Activated naive CD8-positive, alpha-beta T cell treated with anti-CD3 and anti-CD28 coated beads, Interleukin-2, amount 50 U/mL, for 16 hours (primary cell): ENCODE data around the gene TSPAN14.
"Not testable (repeated sequence)": the region's sequence is repeated elsewhere in the genome, so short reads cannot be mapped to it uniquely, and the experiment has no call there.

ENCODE experiments used
- DNase-seq: peaks from one replicate; pipeline ENCODE4 v3.0.0-alpha.2; 2020; ENCODE audit warnings: low read depth, low spot score

The TSPAN14 gene

DNA sequence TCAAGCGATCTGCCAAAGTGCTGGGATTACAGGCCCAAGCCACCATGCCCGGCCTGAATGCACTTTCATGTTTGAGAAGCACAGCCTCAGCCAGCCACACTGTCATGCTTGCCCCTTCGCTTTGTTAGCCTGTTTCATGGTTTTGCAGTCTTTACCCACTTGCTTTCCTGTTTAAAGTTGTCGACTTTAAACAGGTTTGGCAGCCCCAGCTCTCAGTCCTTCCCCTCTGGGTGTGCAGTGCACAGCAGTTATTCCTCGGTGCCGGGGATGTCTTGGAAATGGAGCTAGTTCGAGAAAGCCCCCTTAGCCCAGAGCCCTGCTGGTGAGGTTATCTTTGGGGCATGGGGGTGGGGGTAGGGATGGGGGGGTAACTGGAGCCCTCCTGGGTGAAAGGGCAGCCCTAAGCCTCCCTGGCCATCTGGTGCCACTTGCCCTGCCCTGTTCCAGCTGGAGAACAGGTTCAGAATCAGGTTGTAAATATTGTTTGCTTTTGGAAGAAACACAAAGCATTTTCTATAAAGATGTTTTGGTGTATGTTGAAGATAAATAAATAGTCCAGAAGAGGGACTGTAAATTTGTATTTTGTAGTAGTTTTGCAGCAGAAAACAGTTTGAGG is 14.8 kb downstream of the TSPAN14 start:
- no peak for DNase-seq

DNA sequence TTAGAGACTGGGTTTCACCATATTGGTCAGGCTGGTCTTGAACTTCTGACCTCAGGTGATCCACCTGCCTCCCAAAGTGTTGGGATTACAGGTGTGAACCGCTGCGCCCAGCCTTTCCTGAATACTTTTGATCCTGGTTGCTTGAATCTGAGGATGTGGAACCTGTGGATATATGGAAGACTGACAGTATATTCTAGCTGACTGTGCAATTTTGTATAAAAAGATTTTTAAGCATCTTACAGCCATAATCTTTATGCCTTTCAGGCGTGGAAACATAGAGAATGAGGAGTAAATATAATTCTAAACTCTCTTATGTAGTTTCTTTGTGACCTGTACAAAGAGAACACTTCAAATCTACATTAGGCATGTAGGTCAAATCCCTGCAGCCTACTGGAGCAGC is 16.2 kb downstream of the TSPAN14 start:
- no peak for DNase-seq

DNA sequence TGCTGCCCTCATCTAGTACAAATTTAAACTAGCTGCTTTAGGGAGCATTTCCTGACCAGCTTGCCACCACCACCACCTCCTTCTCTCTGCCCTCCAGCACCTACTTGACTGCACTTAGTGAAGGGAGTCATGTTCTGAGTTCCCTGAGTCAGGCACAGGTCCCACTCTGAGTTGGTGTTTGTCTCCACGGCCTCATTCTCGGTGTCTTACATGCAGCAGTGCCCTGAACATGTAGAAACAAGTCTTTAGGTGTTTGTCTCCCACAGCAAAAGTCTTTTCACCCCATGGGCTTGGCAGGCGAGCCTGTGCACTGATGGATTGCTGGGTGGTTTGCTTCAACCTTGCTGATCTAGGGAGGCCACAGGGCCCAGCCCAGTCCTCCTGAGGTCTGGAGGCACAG is 16.9 kb downstream of the TSPAN14 start:
- DNase-seq: no peak

DNA sequence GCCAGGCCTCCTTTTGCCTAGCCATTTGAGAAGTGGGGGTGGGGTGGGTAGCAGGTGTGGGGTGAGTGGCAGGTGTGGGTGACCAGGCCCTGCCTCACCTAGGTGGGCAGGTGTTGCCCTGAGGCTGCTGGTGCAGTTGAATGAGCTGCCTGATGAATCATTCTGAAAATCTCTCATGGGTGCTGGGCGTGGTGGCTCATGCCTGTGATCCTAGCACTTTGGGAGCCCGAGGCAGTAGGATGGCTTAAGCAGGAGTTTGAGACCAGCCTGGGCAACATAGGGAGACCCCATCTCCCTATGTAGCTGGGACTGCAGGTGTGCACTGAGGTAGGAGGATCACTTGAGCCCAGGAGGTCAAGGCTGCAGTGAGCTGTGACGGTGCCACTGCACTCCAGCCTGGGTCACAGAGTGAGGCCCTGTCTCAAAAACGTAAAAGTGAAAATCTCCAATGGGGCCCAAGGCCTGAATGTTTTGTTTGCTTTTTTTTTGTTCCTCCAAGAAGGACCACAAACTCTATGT is 17.7 kb downstream of the TSPAN14 start:
- no peak for DNase-seq

- DNase-seq: no peak
These were observed 18.4 kb downstream of the TSPAN14 start for GRCh38 chr10:80472234-80473095.

DNA sequence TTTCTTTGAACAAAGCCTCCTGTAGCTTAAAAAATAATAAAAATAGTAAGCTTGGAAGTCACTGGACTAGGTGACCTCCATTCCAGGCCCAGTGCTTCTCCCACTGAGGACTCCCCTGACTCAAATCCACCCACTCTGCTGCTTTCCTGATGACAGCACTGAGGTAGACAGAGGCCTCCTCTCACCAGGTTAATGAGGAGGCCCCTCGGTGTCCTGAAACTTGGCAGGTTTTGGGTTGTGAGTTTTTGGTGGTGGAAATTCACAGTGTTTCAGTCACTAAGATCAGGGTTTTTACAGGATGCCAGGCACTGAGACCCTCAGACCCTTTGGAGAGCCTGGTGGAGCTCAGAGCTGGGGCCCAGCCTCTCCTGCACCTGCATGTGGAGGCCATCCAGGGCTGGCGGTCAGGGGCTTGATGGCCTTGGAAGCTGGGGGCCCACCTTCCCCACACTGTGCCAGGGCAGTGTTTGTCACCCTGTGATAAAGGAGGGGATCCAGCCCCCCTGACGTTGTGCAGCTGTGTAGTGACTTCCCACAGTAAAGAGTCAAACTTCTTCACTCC is 19.1 kb downstream of the TSPAN14 start:
- DNase-seq: no peak

- no peak for DNase-seq
These were observed 19.8 kb downstream of the TSPAN14 start for GRCh38 chr10:80473692-80474596.

- no peak for DNase-seq
These were observed 20.4 kb downstream of the TSPAN14 start for GRCh38 chr10:80474597-80474910.

- no peak for DNase-seq
These were observed 20.8 kb downstream of the TSPAN14 start for GRCh38 chr10:80474941-80475340.

GRCh38 chr10:80475641-80476040 is 21.5 kb downstream of the TSPAN14 start:
- DNase-seq: not testable (repeated sequence)

- no peak for DNase-seq
These were observed 22.6 kb downstream of the TSPAN14 start for GRCh38 chr10:80476685-80477084.

- no peak for DNase-seq
These were observed 23.7 kb downstream of the TSPAN14 start for GRCh38 chr10:80477813-80478212.

DNA sequence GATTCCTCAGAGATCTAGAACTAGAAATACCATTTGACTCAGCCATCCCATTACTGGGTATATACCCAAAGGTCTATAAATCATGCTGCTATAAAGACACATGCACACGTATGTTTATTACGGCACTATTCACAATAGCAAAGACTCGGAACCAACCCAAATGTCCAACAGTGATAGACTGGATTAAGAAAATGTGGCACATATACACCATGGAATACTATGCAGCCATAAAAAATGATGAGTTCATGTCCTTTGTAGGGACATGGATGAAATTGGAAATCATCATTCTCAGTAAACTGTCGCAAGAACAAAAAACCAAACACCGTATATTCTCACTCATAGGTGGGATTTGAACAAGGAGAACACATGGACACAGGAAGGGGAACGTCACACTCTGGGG is 26.3 kb downstream of the TSPAN14 start:
- not testable (repeated sequence) for DNase-seq

GRCh38 chr10:80480852-80481251 is 26.7 kb downstream of the TSPAN14 start:
- no peak for DNase-seq

DNA sequence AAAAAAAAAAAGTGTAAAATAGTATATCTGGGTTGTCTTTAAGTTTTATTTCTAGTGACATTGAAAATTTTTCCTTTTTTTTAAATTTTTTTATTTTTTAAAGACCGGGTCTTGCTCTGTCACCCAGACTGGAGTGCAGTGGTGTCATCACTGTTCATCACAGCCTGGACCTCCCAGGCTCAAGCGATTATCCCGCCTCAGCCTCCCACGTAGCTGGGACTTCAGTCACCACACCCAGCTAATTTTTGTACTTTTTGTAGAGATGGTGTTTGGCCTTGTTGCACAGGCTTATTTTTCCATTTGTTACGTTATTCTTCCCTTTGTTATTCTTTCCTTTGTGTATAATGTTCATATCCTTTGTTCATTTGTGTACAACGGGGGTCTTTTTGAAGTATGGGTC is 30.1 kb downstream of the TSPAN14 start:
- DNase-seq: no peak

DNA sequence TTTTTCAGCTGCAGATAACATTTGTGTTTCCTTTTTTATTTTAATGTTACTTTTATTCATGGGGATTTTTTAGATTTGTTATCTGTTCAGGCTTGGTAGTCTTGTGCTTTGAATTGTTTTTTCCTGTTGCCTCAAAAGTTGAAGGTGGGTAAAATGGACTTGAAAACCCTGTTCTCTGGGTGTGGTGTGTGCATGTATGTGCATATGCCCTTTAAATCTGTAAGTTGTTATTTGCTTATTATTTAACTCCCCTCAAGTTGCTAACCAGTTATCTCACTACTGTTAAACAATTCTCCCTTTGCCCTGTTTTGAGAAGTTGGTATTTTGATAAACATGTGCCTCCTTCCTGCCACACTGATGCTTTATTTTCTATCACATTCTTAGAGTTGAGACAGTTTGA is 30.6 kb downstream of the TSPAN14 start:
- DNase-seq: no peak

DNA sequence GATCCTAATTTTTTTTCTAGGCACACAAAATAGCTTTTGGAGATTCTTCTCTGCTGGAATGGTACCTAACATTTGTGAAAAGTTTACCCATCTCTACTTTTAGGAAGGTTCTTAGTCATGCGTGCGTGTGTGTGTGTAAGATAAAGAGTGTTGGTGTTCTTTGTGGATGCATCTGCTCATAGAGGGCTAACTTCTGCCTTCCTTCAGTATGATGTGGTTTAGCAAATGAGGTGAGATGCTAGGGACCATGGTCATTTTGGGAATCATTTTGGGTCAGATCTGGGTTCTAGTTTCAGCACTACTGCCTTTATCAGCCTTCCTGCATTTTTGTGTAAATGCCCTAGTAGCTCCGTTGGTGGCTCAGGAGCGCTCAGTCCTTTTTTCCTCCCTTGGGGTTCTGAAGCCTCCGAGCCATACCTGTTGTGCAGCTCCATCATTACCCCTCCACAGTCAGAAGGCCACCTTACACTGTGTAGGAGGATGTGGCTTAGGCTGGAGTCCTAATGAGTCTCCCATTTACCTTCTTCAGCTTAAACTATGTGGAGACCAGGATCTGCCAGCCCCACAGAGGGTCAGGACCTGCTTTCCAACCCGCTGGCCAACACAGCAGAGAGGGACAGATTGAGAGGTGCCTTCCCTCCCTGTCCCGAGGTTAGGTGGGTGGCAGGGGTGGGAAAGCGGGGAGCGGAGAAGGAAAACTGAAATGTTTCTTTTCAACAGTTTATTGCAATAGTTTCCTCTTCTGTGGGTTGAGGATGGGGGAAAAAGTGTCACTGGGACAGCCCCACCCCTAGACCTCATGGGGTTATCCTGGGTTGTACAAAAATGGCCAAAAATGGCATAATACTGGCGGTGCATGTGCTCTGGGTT is 31.2 kb downstream of the TSPAN14 start:
- no peak for DNase-seq

DNA sequence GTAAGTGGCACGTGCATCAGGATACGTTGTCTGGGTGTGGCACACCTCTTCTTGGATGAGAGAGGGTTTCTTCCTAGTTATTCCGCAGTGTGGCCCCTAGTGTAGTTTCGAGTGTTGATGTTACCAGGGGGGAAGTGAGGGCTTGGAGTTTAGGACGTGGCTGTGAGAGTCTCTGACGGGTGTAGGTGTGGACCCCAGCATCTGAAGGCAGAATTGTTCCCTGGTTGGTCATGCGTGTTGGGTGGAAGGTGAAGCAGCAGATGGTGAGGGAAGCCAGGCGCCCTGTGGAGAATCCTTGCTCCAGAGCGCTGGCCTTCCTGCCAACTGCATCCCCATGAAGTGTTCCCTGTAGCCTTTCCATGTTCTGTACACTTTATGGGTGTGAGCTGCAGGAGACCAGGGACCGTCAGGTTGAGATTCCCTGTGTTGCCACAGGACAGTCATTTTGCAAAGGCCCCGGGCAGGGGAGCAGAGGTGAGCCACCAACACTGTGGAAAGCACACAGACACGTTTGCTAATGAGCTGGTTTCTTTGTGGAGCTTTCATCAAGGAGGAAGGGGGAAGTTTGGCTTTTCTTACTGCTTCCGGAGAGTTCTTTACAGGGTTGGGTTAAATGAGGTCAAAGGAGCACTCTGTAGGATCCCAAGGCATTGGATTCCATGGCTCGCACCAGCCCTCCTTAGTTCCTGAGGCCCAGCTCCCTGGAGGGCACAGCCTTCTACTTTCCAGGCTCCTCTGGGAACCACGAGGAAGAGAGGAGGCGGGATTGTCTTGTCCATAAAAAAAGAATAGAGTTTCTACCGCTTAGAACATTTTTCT is 32.0 kb downstream of the TSPAN14 start:
- no peak for DNase-seq

DNA sequence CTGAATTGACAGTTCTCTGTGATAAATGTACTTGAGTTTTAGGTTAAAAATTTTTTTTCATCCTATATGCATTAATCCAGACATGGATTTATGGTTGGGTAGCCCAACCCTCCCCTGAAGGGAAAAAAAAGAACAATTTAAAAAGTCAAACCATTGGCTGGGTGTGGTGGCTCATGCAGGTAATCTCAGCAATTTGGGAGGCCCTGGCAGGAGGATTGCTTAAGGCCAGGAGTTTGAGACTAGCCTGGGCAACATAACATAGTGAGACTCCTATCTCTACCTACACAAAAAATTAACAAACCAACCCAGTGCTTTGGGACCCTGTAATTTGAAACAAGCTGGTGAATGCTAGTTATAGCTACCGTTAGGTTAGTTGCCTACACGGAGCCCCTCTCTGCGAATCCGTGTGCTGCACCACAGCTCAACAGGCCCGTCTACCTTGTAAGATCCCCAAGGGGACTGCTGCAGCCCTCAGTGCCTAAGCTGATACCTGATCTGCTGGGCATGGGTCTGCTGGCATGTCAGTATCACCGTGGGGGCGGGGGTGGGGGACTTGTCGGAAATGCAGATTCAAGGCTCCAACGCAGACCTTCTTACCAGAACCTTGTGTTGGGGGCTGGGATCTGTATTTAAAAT is 32.8 kb downstream of the TSPAN14 start:
- DNase-seq: no peak

DNA sequence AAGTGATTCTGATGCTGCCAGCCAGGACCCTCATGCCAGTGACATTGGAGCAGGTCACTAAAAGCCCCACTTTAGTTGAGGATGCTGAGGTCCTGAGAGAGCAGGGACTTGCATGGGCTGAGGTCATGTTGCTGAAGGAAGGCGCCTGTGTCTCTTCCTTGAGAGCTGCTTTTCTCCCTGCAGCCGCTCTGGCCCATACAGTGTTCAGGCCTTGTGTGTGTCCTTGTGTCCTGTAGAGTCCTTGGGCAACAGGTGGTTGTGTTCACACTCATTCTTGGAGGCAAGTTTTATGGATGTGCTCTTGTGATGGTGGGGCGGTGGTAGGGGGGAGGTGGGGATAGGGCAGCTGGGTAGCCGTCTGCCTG is 33.3 kb downstream of the TSPAN14 start:
- DNase-seq: no peak
